Neutrophil (primary cell): ENCODE results near the gene BTBD7.
A peak's percentile ranks its signal among the peaks of the same experiment; 100 is the strongest.

Source experiments
- H3K27ac ChIP-seq: fragments of 200-600 bp; sonication (generic); 2 replicates; pipeline ENCODE4 v1.5.1; 2016; ENCODE audit warnings: mild to moderate bottlenecking, moderate library complexity
- H3K27me3 ChIP-seq: fragments of 200-600 bp; sonication (generic); 2 replicates; pipeline ENCODE4 v1.6.0; 2016; ENCODE audit warnings: mild to moderate bottlenecking
- H3K36me3 ChIP-seq: fragments of 200-600 bp; sonication (generic); 2 replicates; pipeline ENCODE4 v1.5.1; 2017
- H3K4me1 ChIP-seq, 2 experiments: fragments of 200-600 bp in 1 of 2; sonication (generic) in 1 of 2; 1 replicate in 1 of 2; 2 replicates in 1 of 2; pipeline versions ENCODE4 v1.5.1 to v1.6.1; 2013 to 2016; ENCODE audit warnings: low read depth in 1 of 2, low read length in 1 of 2, mild to moderate bottlenecking in 1 of 2, moderate library complexity in 1 of 2; ENCODE audit not compliant: control insufficient read depth in 1 of 2, insufficient read depth in 1 of 2
- H3K4me3 ChIP-seq, 2 experiments: fragments of 200-600 bp in 1 of 2; sonication (generic) in 1 of 2; 1 replicate in 1 of 2; 2 replicates in 1 of 2; pipeline ENCODE4 v1.5.1; 2013 to 2016; ENCODE audit warnings: low read depth in 1 of 2, low read length in 1 of 2, mild to moderate bottlenecking in 1 of 2, moderate library complexity in 1 of 2
- H3K9me3 ChIP-seq: fragments of 200-600 bp; sonication (generic); 2 replicates; pipeline ENCODE4 v1.5.1; 2016
- CTCF ChIP-seq: fragments of 200-600 bp; sonication (generic); IDR thresholded peaks from 2 replicates; pipeline ENCODE4 v1.5.1; 2016; ENCODE audit warnings: antibody characterized with exemption

BTBD7 gene

GRCh38 chr14:93343266-93343665 lies 10.4 kb upstream of the BTBD7 start:
- Histone ChIP-seq H3K36me3 (no peaks in the 10 kb centered on the region), H3K27ac (peak overlapping the region; percentile 53), H3K9me3 (no peaks in the 10 kb centered on the region)

GRCh38 chr14:93337884-93338283 lies 5.0 kb upstream of the BTBD7 start:
- H3K4me3 ChIP-seq, result no peak overlapping the region
- H3K4me1 ChIP-seq, result peaks cover 8 to 9% of the 10 kb centered on the region in 2 experiments
- no peaks in the 10 kb centered on the region for H3K27me3 ChIP-seq
- H3K9me3 ChIP-seq, result no peaks in the 10 kb centered on the region
- no peak for TF ChIP-seq CTCF
- no peaks in the 10 kb centered on the region for H3K36me3 ChIP-seq
- H3K27ac ChIP-seq, result no peak overlapping the region

More at GRCh38 chr14:93343266-93343665, 10.4 kb upstream of the BTBD7 start:
- H3K27me3 ChIP-seq, result no peaks in the 10 kb centered on the region
- TF ChIP-seq CTCF, result no peak
- no peak overlapping the region for H3K4me3 ChIP-seq
- peaks cover 10 to 13% of the 10 kb centered on the region in 2 experiments for H3K4me1 ChIP-seq

GRCh38 chr14:93337143-93337753 lies 4.4 kb upstream of the BTBD7 start:
- Histone ChIP-seq H3K27ac (no peak overlapping the region), H3K4me1 (peaks cover 5 to 7% of the 10 kb centered on the region in 2 experiments), H3K27me3 (no peaks in the 10 kb centered on the region), H3K4me3 (no peak overlapping the region), H3K36me3 (no peaks in the 10 kb centered on the region), H3K9me3 (no peaks in the 10 kb centered on the region)
- TF ChIP-seq CTCF, result no peak

GRCh38 chr14:93333631-93334103 lies 831 bp upstream of the BTBD7 start:
- Histone ChIP-seq H3K27me3 (no peaks in the 10 kb centered on the region), H3K27ac (peak overlapping the region; percentile 93), H3K4me3 (peak overlapping the region; percentile 69 to 86), H3K4me1 (peaks cover 27 to 36% of the 10 kb centered on the region in 2 experiments), H3K36me3 (no peaks in the 10 kb centered on the region), H3K9me3 (no peaks in the 10 kb centered on the region)
- no peak for TF ChIP-seq CTCF

GRCh38 chr14:93332397-93332852 lies 411 bp downstream of the BTBD7 start:
- Histone ChIP-seq H3K9me3 (no peaks in the 10 kb centered on the region), H3K27ac (peak overlapping the region; percentile 93)
- TF ChIP-seq CTCF, result no peak

More at GRCh38 chr14:93332397-93332852, 411 bp downstream of the BTBD7 start:
- no peaks in the 10 kb centered on the region for H3K27me3 ChIP-seq
- H3K36me3 ChIP-seq, result no peaks in the 10 kb centered on the region
- peak overlapping the region; percentile 69 to 86 for H3K4me3 ChIP-seq
- peaks cover 27 to 36% of the 10 kb centered on the region in 2 experiments for H3K4me1 ChIP-seq
